Measurements from ENCODE around the gene ANKRD24. TPM values are rescaled to one million over a fixed set of nuclear protein-coding genes. Genes with fewer than 3 reads are reported as not detected.

Gene ANKRD24
- total and polyA plus RNA-seq, 2 of the 13 experiments (the other 11 are each of a cell fraction or from before 2014, with no cell fraction given), result 0.13 to 0.24 TPM

GRCh38 chr19:4246767-4247593 lies 64.5 kb downstream of the ANKRD24 start, which contains the start of gene YJU2 (continued):
- TF ChIP-seq ZNF430 (CRISPR knock-in tag; IDR thresholded peaks at IDR 0.05) (peak; percentile 63; the same call in 1 of the 2 replicates), CREB1 (IDR thresholded peaks at IDR 0.05) (peak; percentile 97), CREB1 (CRISPR knock-in tag; IDR thresholded peaks at IDR 0.05) (peak; percentile 100), ZSCAN12 (CRISPR knock-in tag; IDR thresholded peaks at IDR 0.05) (0 out of 2 replicates have a peak, but pooled peaks have one; percentile 31), HOMEZ (CRISPR knock-in tag; IDR thresholded peaks at IDR 0.05; ENCODE audit: low read depth) (0 out of 2 replicates have a peak, but pooled peaks have one; percentile 6), ELF4 (CRISPR knock-in tag; IDR thresholded peaks at IDR 0.05; ENCODE audit: borderline replicate concordance) (peak; percentile 95), MEF2D (CRISPR knock-in tag; IDR thresholded peaks at IDR 0.05) (peak; percentile 75; the same call in 1 of the 2 replicates), ZBTB43 (CRISPR knock-in tag; conservative IDR thresholded peaks at IDR 0.05) (0 out of 2 replicates have a peak, but pooled peaks have one; percentile 44), PRPF4 (IDR thresholded peaks at IDR 0.05; ENCODE audit: low read depth, low read length, poor library complexity, severe bottlenecking) (peak; percentile 50), ZNF574 (CRISPR knock-in tag; IDR thresholded peaks at IDR 0.05) (peak; percentile 94), SIN3B (IDR thresholded peaks at IDR 0.05; ENCODE audit: low read length) (peak; percentile 95), CBX1 (IDR thresholded peaks at IDR 0.05; ENCODE audit: low read depth) (peak; percentile 55), ZNF792 (CRISPR knock-in tag; IDR thresholded peaks at IDR 0.05) (peak; percentile 46; the same call in 1 of the 2 replicates), ELF3 (CRISPR knock-in tag; IDR thresholded peaks at IDR 0.05) (peak; percentile 71; the same call in 1 of the 2 replicates), SUZ12 (IDR thresholded peaks at IDR 0.05; ENCODE audit: low read depth, low read length) (no peak; the same call in 1 of the 2 replicates), ATF2 (CRISPR knock-in tag; IDR thresholded peaks at IDR 0.05) (0 out of 2 replicates have a peak, but pooled peaks have one; percentile 76), ZNF18 (CRISPR knock-in tag; IDR thresholded peaks at IDR 0.05; ENCODE audit: insufficient replicate concordance) (peak; percentile 34), MIXL1 (CRISPR knock-in tag; IDR thresholded peaks at IDR 0.05) (peak; percentile 70; the same call in 1 of the 2 replicates), TP53 (CRISPR knock-in tag; conservative IDR thresholded peaks at IDR 0.05) (peak; percentile 80; the same call in 1 of the 2 replicates), RBFOX2 (IDR thresholded peaks at IDR 0.05; ENCODE audit: low read depth, low read length) (peak; percentile 73)
